ENCODE measurements around the gene CD48.

- TF ChIP-seq NFE2L2 (IDR thresholded peaks at IDR 0.05; ENCODE audit: low read depth, low read length) (no peak), CTCF (conservative IDR thresholded peaks at IDR 0.05; ENCODE audit: low read depth, low read length) (no peak), POLR2A (IDR thresholded peaks at IDR 0.05; ENCODE audit: low read depth, low read length) (no peak), CHD1 (IDR thresholded peaks at IDR 0.05; ENCODE audit: low read depth, low read length) (no peak), FOS (IDR thresholded peaks at IDR 0.05; ENCODE audit: low read depth, low read length) (no peak), SMC3 (IDR thresholded peaks at IDR 0.05; ENCODE audit: low read depth, low read length) (no peak), MXI1 (IDR thresholded peaks at IDR 0.05; ENCODE audit: borderline replicate concordance, low read depth, low read length) (no peak), USF2 (IDR thresholded peaks at IDR 0.05; ENCODE audit: low read depth, low read length) (no peak)
Observed at GRCh38 chr1:160750608-160751007, 39.0 kb upstream of the CD48 start.
